Astrocyte of the cerebellum (primary cell): Measurements from ENCODE around the gene TAS2R38.

Source experiments
- DNase-seq: peaks from one replicate; pipeline ENCODE4 v3.0.0-alpha.2; 2011; ENCODE audit warnings: low read depth
- H3K4me3 ChIP-seq: 2 replicates; pipeline ENCODE4 v1.5.1; 2011; ENCODE audit warnings: mild to moderate bottlenecking, low read depth, low read length, moderate library complexity
- in situ Hi-C: cut with HindIII; loops from 2 replicates; pipeline ENCODE4 v1.10.0; 2017; ENCODE audit warnings: low sequenced_read_pairs
- TF ChIP-seq, protein P1 (sequence below): IDR thresholded peaks from 2 replicates; pipeline ENCODE4 v1.5.1; 2012; ENCODE audit warnings: low read length, low read depth, moderate library complexity, mild to moderate bottlenecking; ENCODE audit errors: missing control alignments

TAS2R38 gene

DNA sequence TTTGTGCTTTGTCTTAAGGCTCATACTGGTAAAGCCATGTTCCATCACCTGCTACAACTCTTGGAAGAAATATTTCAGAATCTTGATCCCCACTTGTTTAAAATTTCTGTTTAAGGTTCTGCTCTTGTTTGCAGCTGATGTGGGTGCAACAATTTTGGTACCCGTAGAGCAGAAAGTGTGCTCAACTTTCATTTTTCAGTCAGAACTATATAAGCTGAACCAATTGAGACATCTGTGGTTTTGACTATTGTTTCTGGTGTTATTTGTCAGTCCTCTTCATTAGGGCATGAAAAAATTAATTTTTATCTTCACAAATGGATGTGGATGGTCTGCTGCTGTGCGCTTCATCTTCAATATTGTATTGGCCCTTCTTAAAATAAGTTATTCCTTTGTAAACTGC is 33.0 kb upstream of the TAS2R38 start:
- DNase-seq, result no peak
- TF ChIP-seq, protein P1, sequence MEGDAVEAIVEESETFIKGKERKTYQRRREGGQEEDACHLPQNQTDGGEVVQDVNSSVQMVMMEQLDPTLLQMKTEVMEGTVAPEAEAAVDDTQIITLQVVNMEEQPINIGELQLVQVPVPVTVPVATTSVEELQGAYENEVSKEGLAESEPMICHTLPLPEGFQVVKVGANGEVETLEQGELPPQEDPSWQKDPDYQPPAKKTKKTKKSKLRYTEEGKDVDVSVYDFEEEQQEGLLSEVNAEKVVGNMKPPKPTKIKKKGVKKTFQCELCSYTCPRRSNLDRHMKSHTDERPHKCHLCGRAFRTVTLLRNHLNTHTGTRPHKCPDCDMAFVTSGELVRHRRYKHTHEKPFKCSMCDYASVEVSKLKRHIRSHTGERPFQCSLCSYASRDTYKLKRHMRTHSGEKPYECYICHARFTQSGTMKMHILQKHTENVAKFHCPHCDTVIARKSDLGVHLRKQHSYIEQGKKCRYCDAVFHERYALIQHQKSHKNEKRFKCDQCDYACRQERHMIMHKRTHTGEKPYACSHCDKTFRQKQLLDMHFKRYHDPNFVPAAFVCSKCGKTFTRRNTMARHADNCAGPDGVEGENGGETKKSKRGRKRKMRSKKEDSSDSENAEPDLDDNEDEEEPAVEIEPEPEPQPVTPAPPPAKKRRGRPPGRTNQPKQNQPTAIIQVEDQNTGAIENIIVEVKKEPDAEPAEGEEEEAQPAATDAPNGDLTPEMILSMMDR, result no peak
- in situ Hi-C loops, result no loop called here
- H3K4me3 ChIP-seq, result no peak overlapping the region

DNA sequence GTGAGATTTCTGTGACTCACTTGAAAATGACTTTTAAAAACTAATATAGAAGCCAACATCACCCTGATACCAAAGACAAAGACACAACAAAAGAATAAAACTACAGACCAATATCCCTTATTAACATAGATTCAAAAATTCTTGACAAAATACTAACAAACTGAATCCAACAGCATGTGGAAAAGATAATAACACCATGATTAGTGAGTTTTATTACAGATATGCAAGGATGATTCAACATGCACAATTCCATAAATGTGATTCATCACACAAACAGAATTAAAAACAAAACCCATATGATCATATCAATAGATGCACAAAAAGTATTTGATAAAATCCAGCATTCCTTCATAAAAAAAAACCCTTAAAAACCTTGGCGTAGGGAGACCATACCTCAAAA is 28.6 kb upstream of the TAS2R38 start:
- no peak for DNase-seq
- no peak overlapping the region for H3K4me3 ChIP-seq
- in situ Hi-C loops, result no loop called here
- TF ChIP-seq, protein P1, result no peak

DNA sequence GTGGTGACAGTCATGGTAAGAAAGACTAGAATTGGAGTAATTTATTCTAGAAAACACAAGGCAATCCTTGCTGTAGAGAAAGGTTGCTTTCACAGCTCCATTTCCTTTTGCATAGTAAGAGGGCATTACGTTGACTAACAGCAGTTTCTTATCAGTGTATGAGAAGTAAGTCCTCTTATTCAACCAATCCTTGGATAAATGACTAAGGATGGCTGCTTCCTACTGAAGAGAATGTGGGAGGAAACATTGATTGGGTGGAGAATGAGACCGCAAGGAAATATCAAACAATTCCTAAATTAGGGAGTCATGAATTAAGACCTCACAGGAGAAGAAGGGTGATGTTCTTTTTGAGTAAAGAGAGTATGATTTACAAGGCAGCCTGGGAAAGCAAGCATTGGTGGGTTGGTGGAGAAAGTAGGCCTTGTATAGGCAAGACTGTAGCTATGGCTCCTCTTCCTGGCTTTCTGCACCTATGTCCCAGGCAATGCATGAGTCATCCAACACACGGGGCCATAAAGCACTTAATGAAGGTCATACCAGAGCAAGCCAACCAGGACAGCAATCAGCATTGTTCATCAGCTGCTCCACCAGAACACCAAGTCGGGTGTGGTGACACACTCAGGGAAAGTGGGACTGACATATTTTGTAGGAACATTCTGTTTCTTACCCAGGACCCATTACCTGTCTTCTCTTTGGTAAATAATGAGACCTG is 27.7 kb upstream of the TAS2R38 start:
- no peak overlapping the region for H3K4me3 ChIP-seq
- in situ Hi-C loops, result no loop called here
- TF ChIP-seq, protein P1, result no peak
- no peak for DNase-seq

DNA sequence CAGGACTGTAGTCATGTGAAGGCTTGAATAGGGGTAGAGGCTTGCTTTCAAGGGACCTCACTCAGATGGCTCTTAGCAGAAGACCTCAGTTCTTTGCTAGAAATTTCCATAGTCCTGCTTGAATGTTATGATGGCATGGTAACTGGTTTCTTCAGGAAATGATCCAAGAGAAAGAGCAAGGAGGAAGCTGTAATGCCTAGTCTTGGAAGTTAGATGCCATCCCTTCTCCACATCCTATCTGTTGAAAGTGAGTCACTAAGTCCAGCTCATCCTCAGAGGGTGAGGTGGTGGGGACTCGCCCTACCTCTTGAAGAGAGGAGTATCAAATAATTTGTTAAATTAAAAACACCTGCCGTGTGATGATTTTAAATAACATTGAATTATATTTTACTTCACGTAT is 26.7 kb upstream of the TAS2R38 start:
- no peak overlapping the region for H3K4me3 ChIP-seq
- no peak for DNase-seq
- TF ChIP-seq, protein P1, result no peak
- in situ Hi-C loops, result no loop called here

DNA sequence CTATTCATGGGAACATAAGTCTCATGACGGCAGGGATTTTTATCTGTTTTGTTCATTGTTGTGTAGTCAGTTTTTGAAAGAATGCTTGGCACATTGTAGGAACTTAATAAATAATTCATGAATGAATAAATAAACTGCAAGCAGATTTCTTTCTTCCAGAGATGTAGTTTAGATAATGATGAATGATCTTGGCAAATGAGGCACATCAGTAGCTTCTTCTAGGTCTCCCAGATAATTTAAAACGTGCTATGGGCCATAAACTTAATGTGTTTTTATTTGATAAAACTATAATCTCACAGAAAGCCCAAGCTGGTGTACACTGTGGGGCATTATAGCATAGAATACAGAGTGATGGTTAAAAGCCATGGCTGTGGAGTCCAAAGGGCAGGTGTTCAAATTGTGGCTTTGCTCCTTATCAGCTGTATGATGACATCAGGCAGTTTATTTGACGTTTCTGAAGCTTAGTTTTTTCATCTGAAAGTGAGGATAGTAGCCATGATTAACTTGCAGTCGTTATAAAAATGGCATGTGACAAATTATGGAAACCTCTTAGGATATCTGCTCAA is 25.6 kb upstream of the TAS2R38 start:
- in situ Hi-C loops, result no loop called here
- TF ChIP-seq, protein P1, result no peak
- no peak overlapping the region for H3K4me3 ChIP-seq
- no peak for DNase-seq

DNA sequence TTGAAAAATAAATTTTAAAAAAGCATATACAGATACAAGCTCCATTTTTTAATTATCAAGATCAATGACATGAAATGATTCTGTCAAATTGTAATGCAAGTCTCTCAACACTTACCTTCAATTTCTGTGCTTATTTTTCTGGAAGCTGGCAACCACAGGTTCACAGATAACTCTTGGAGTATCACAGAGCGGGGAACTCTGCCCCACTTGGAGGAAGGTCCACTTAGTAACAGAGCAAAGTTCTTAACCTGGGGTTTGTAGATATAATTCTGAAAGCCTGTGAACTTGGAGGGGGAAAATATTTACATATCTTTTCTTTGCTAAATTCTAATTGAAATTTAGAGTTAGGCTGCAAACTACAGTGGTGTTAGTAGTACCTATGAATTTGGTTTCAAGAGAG is 19.8 kb upstream of the TAS2R38 start:
- H3K4me3 ChIP-seq, result no peak overlapping the region
- TF ChIP-seq, protein P1, result no peak
- in situ Hi-C loops, result no loop called here
- no peak for DNase-seq
